Left lung (tissue), 10 donors: ENCODE measurements around the gene TTC24. TPM values are rescaled to one million over a fixed set of nuclear protein-coding genes. Genes with fewer than 3 reads are reported as not detected.
A peak's percentile ranks its signal among the peaks of the same experiment; 100 is the strongest.
"Not testable (repeated sequence)": the region's sequence is repeated elsewhere in the genome, so short reads cannot be mapped to it uniquely, and the experiment has no call there.

Source experiments
- ATAC-seq: fragments of 200-7000 bp; cut with Tn5 transposase; one replicate; pipeline ENCODE4 v1.9.1; 2020; ENCODE audit warnings: moderate library complexity
- DNase-seq, 4 donors: peaks; one replicate each; pipeline ENCODE4 v3.0.0-alpha.2; 2013 to 2020
- H3K27ac ChIP-seq, 2 donors: fragments of 200-600 bp; sonication (generic) in 1 of 2; one replicate each; pipeline versions ENCODE4 v1.5.0 to v1.8.0; 2020 to 2021
- H3K27me3 ChIP-seq, 2 donors: fragments of 200-600 bp; sonication (generic) in 1 of 2; one replicate each; pipeline versions ENCODE4 v1.5.0 to v1.8.0; 2020 to 2021
- H3K36me3 ChIP-seq, 2 donors: fragments of 200-600 bp; sonication (generic) in 1 of 2; one replicate each; pipeline versions ENCODE4 v1.5.0 to v1.8.0; 2020 to 2021
- H3K4me1 ChIP-seq, 2 donors: fragments of 200-600 bp; one replicate each; pipeline ENCODE4 v1.8.0; 2021
- H3K4me3 ChIP-seq, 2 donors: fragments of 200-600 bp; sonication (generic) in 1 of 2; one replicate each; pipeline versions ENCODE4 v1.5.0 to v1.8.0; 2020 to 2021; ENCODE audit warnings: mild to moderate bottlenecking in 1 of 2
- H3K9me3 ChIP-seq, 2 donors: fragments of 200-600 bp; sonication (generic) in 1 of 2; one replicate each; pipeline versions ENCODE4 v1.5.0 to v1.8.0; 2020 to 2021
- intact Hi-C, 2 donors: fragments of 100-400 bp; cut with DNase I; formaldehyde crosslinking; loops; one replicate each; pipeline versions ENCODE4 v1.11.2 to v1.14.2; 2022
- polyA plus RNA-seq, 6 donors: library from polyadenylated mRNA; unstranded; fragments of 120-200 nt; gene quantifications; one replicate each; pipeline ENCODE4 v1.2.1, GENCODE V29; 2013; ENCODE audit not compliant: insufficient read length in 6 of 6
- total RNA-seq, 2 donors: library from RNA; stranded (reverse); fragmentation: NEBNext Ultra II Directional; extraction: Animal tissue kit (Norgen Biotek cat#: 25700); gene quantifications; one replicate each; pipeline ENCODE4 v1.2.1, GENCODE V29; 2021
- TF ChIP-seq, protein P1 (sequence below), 2 donors: fragments of 200-600 bp; sonication (generic) in 1 of 2; IDR thresholded peaks; one replicate each; pipeline versions ENCODE4 v1.5.0 to v1.8.0; 2021; ENCODE audit warnings: antibody characterized with exemption in 2 of 2
- donor health status: DM: no; HTN: yes; CAD: no.
- donor health status: DM: no; HTN: no; CAD: no.

Gene TTC24
- total and polyA plus RNA-seq, 8 donors: 0.07 to 0.34 (median 0.16) TPM; not detected in 4

GRCh38 chr1:156627313-156627880 lies 47.9 kb downstream of the TTC24 start:
- ATAC-seq (peak; percentile 54), DNase-seq (no peak)
- Histone ChIP-seq H3K36me3 (no peaks in the 10 kb centered on the region), H3K9me3 (no peaks in the 10 kb centered on the region), H3K27ac (no peak overlapping the region), H3K4me3 (no peak overlapping the region), H3K27me3 (peaks cover 53 to 100% of the 10 kb centered on the region in 2 donors), H3K4me1 (peaks cover 17 to 24% of the 10 kb centered on the region in 2 donors)
- TF ChIP-seq, protein P1, sequence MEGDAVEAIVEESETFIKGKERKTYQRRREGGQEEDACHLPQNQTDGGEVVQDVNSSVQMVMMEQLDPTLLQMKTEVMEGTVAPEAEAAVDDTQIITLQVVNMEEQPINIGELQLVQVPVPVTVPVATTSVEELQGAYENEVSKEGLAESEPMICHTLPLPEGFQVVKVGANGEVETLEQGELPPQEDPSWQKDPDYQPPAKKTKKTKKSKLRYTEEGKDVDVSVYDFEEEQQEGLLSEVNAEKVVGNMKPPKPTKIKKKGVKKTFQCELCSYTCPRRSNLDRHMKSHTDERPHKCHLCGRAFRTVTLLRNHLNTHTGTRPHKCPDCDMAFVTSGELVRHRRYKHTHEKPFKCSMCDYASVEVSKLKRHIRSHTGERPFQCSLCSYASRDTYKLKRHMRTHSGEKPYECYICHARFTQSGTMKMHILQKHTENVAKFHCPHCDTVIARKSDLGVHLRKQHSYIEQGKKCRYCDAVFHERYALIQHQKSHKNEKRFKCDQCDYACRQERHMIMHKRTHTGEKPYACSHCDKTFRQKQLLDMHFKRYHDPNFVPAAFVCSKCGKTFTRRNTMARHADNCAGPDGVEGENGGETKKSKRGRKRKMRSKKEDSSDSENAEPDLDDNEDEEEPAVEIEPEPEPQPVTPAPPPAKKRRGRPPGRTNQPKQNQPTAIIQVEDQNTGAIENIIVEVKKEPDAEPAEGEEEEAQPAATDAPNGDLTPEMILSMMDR (IDR thresholded peaks at IDR 0.05): peak; percentile 43 to 61
- intact Hi-C loops: no loop called here

- H3K27ac ChIP-seq: no peak overlapping the region
- intact Hi-C loops: no loop called here
- ATAC-seq: no peak
- H3K9me3 ChIP-seq: no peaks in the 10 kb centered on the region
- H3K27me3 ChIP-seq: peaks cover 37 to 97% of the 10 kb centered on the region in 2 donors
- TF ChIP-seq, protein P1 (IDR thresholded peaks at IDR 0.05): no peak
- no peak overlapping the region for H3K4me3 ChIP-seq
- no peak for DNase-seq
- peaks cover 8 to 10% of the 10 kb centered on the region in 2 donors for H3K4me1 ChIP-seq
- H3K36me3 ChIP-seq: no peaks in the 10 kb centered on the region
These were observed 50.4 kb downstream of the TTC24 start for GRCh38 chr1:156629823-156630449.

GRCh38 chr1:156631152-156631551 lies 51.6 kb downstream of the TTC24 start:
- peaks cover 25 to 95% of the 10 kb centered on the region in 2 donors for H3K27me3 ChIP-seq
- H3K4me1 ChIP-seq, intact Hi-C loops, H3K36me3 ChIP-seq, H3K27ac ChIP-seq, H3K9me3 ChIP-seq, H3K4me3 ChIP-seq, ATAC-seq, DNase-seq: not testable (repeated sequence)

GRCh38 chr1:156632355-156632754 lies 52.8 kb downstream of the TTC24 start:
- Histone ChIP-seq H3K27ac (no peak overlapping the region), H3K27me3 (peaks cover 15 to 95% of the 10 kb centered on the region in 2 donors), H3K36me3 (no peaks in the 10 kb centered on the region), H3K4me3 (no peak overlapping the region), H3K9me3 (no peaks in the 10 kb centered on the region), H3K4me1 (no peaks in the 10 kb centered on the region)
- ATAC-seq: no peak
- intact Hi-C loops: no loop called here
- DNase-seq: no peak
- TF ChIP-seq, protein P1 (IDR thresholded peaks at IDR 0.05): no peak

Other genes starting within 250 kb of the TTC24 start
- 100 to 1,000 TPM; 166 to 183 TPM for gene CCT3, start 241.4 kb upstream of the TTC24 start, total RNA-seq
- 100 to 1,000 TPM; 256 to 318 (median 281) TPM for gene CCT3, start 241.4 kb upstream of the TTC24 start, polyA plus RNA-seq
- gene TSACC, start 241.2 kb upstream of the TTC24 start, total RNA-seq: not detected
- gene TSACC, start 241.2 kb upstream of the TTC24 start, polyA plus RNA-seq: 1 to 10 TPM in 1 of 6 donors, under 1 TPM in 5; 0.68 to 1.4 (median 0.84) TPM
- not detected for gene RHBG, start 210.5 kb upstream of the TTC24 start, total RNA-seq
- 1 to 10 TPM; 2.2 to 4.9 (median 3.5) TPM for gene RHBG, start 210.5 kb upstream of the TTC24 start, polyA plus RNA-seq
- 10 to 100 TPM; 45.4 to 52.8 TPM for gene MEF2D, start 78.9 kb upstream of the TTC24 start, total RNA-seq
- gene MEF2D, start 78.9 kb upstream of the TTC24 start, polyA plus RNA-seq: 10 to 100 TPM; 23.8 to 37.5 (median 29.7) TPM
- gene IQGAP3, start 7.2 kb upstream of the TTC24 start, total RNA-seq: 10 to 100 TPM in 1 of 2 donors, 1 to 10 TPM in 1; 2.8 to 10.3 TPM
- 10 to 100 TPM; 10.2 to 26.7 (median 15.8) TPM for gene IQGAP3, start 7.2 kb upstream of the TTC24 start, polyA plus RNA-seq
- gene NAXE, start 12.1 kb downstream of the TTC24 start, total RNA-seq: 10 to 100 TPM; 77.6 to 81.6 TPM
- 10 to 100 TPM; 49.2 to 60.4 (median 51.5) TPM for gene NAXE, start 12.1 kb downstream of the TTC24 start, polyA plus RNA-seq
- gene GPATCH4, start 21.8 kb downstream of the TTC24 start, total RNA-seq: 10 to 100 TPM; 16.1 to 29.1 TPM
- 10 to 100 TPM; 26.9 to 35.1 (median 29.0) TPM for gene GPATCH4, start 21.8 kb downstream of the TTC24 start, polyA plus RNA-seq
- under 1 TPM in 1 of 2 donors, not detected in 1; 0.18 TPM for gene HAPLN2, start 39.7 kb downstream of the TTC24 start, total RNA-seq
- gene HAPLN2, start 39.7 kb downstream of the TTC24 start, polyA plus RNA-seq: under 1 TPM; 0.15 to 0.50 (median 0.33) TPM
- gene BCAN, start 62.4 kb downstream of the TTC24 start, total RNA-seq: under 1 TPM; 0.34 to 0.35 TPM
- under 1 TPM; 0.34 to 0.87 (median 0.75) TPM for gene BCAN, start 62.4 kb downstream of the TTC24 start, polyA plus RNA-seq
- 10 to 100 TPM; 56.9 to 58.5 TPM for gene NES, start 97.7 kb downstream of the TTC24 start, total RNA-seq
- gene NES, start 97.7 kb downstream of the TTC24 start, polyA plus RNA-seq: 10 to 100 TPM; 54.9 to 84.0 (median 71.8) TPM
- gene CRABP2, start 125.9 kb downstream of the TTC24 start, total RNA-seq: 10 to 100 TPM in 1 of 2 donors, 1 to 10 TPM in 1; 2.7 to 23.3 TPM
- 100 to 1,000 TPM in 4 of 6 donors, 10 to 100 TPM in 2; 79.4 to 154 (median 109) TPM for gene CRABP2, start 125.9 kb downstream of the TTC24 start, polyA plus RNA-seq
- gene METTL25B, start 148.7 kb downstream of the TTC24 start, total RNA-seq: 10 to 100 TPM; 30.6 to 35.3 TPM
- 10 to 100 TPM; 32.6 to 41.7 (median 35.9) TPM for gene METTL25B, start 148.7 kb downstream of the TTC24 start, polyA plus RNA-seq
- 10 to 100 TPM; 18.3 to 30.8 TPM for gene ISG20L2, start 149.0 kb downstream of the TTC24 start, total RNA-seq
- gene ISG20L2, start 149.0 kb downstream of the TTC24 start, polyA plus RNA-seq: 10 to 100 TPM; 36.9 to 45.9 (median 43.4) TPM
- gene MRPL24, start 161.4 kb downstream of the TTC24 start, total RNA-seq: 10 to 100 TPM; 42.8 to 62.2 TPM
- 10 to 100 TPM; 53.1 to 58.1 (median 55.4) TPM for gene MRPL24, start 161.4 kb downstream of the TTC24 start, polyA plus RNA-seq
- gene HDGF, start 172.0 kb downstream of the TTC24 start, total RNA-seq: 100 to 1,000 TPM; 139 to 207 TPM
- 100 to 1,000 TPM; 212 to 260 (median 239) TPM for gene HDGF, start 172.0 kb downstream of the TTC24 start, polyA plus RNA-seq
- gene PRCC, start 187.8 kb downstream of the TTC24 start, total RNA-seq: 10 to 100 TPM; 40.7 to 56.2 TPM
- 100 to 1,000 TPM in 1 of 6 donors, 10 to 100 TPM in 5; 94.5 to 106 (median 97.4) TPM for gene PRCC, start 187.8 kb downstream of the TTC24 start, polyA plus RNA-seq
- gene SH2D2A, start 237.1 kb downstream of the TTC24 start, total RNA-seq: 1 to 10 TPM; 1.7 to 4.4 TPM
- under 1 TPM; 0.36 to 0.85 (median 0.63) TPM for gene SH2D2A, start 237.1 kb downstream of the TTC24 start, polyA plus RNA-seq